CD4-positive, alpha-beta T cell (primary cell): ENCODE results near the gene S100A4. TPM values are rescaled to one million over a fixed set of nuclear protein-coding genes. Genes with fewer than 3 reads are reported as not detected.

Source experiments
- ATAC-seq: fragments of 200-7000 bp; cut with Tn5 transposase; one replicate; pipeline ENCODE4 v1.10.0; 2022; ENCODE audit warnings: mild to moderate bottlenecking; ENCODE audit not compliant: poor library complexity
- CTCF ChIA-PET: fragments of 350-600 bp; sonication (Branson Sonifier 250); formaldehyde crosslinking; loops from one replicate; lab custom pipeline; 2021; ENCODE audit warnings: antibody characterized with exemption, inconsistent platforms; lab: Charles Lee
- POLR2A ChIA-PET: fragments of 350-600 bp; sonication (Branson Sonifier 250); formaldehyde crosslinking; loops from one replicate; lab custom pipeline; 2021; ENCODE audit warnings: antibody characterized with exemption, inconsistent platforms; lab: Charles Lee
- DNase-seq, 14 experiments: peaks; one replicate each; pipeline ENCODE4 v3.0.0-alpha.2; 2013 to 2020; ENCODE audit warnings: mixed read lengths in 2 of 14
- H3K27ac ChIP-seq, 2 donors: one replicate each; pipeline versions ENCODE4 v1.5.1 to v1.7.0; 2013; ENCODE audit warnings: low read length in 2 of 2, low read depth in 1 of 2, mild to moderate bottlenecking in 1 of 2
- H3K27me3 ChIP-seq, 2 experiments: 1 replicate in 1 of 2; 2 replicates in 1 of 2; pipeline versions ENCODE4 v1.6.1 to v1.7.0; 2013; ENCODE audit warnings: low read length in 2 of 2, control low read depth in 1 of 2, mild to moderate bottlenecking in 1 of 2, moderate library complexity in 1 of 2; ENCODE audit not compliant: insufficient read depth in 2 of 2, control insufficient read depth in 1 of 2
- H3K36me3 ChIP-seq: one replicate; pipeline ENCODE4 v1.6.1; 2013; ENCODE audit warnings: low read length, control low read depth; ENCODE audit not compliant: insufficient read depth
- H3K4me1 ChIP-seq: one replicate; pipeline ENCODE4 v1.6.1; 2013; ENCODE audit warnings: low read length, control low read depth; ENCODE audit not compliant: insufficient read depth
- H3K4me3 ChIP-seq: one replicate; pipeline ENCODE4 v1.5.1; 2013; ENCODE audit warnings: mild to moderate bottlenecking, low read length, moderate library complexity
- H3K9me3 ChIP-seq, 2 experiments: 1 replicate in 1 of 2; 2 replicates in 1 of 2; pipeline versions ENCODE4 v1.6.1 to v1.7.0; 2013; ENCODE audit warnings: low read length in 2 of 2, mild to moderate bottlenecking in 2 of 2, control low read depth in 1 of 2, moderate library complexity in 1 of 2; ENCODE audit not compliant: control insufficient read depth in 1 of 2, insufficient read depth in 1 of 2
- H3K27ac Mint-ChIP-seq: one replicate; pipeline ENCODE4 v1.8.0; 2020; ENCODE audit warnings: mixed read lengths
- H3K27me3 Mint-ChIP-seq: one replicate; pipeline ENCODE4 v1.8.0; 2021; ENCODE audit warnings: mixed read lengths
- H3K36me3 Mint-ChIP-seq: one replicate; pipeline ENCODE4 v1.8.0; 2021; ENCODE audit warnings: low read depth, mixed read lengths
- H3K4me1 Mint-ChIP-seq: one replicate; pipeline ENCODE4 v1.8.0; 2021; ENCODE audit warnings: low read depth, mixed read lengths
- H3K4me3 Mint-ChIP-seq: one replicate; pipeline ENCODE4 v1.8.0; 2020; ENCODE audit warnings: mild to moderate bottlenecking, mixed read lengths
- H3K9me3 Mint-ChIP-seq: one replicate; pipeline ENCODE4 v1.8.0; 2020; ENCODE audit warnings: mixed read lengths
- CTCF ChIP-seq: fragments of 200-600 bp; IDR thresholded peaks from one replicate; pipeline ENCODE4 v1.8.0; 2022; ENCODE audit warnings: antibody characterized with exemption, mild to moderate bottlenecking
- intact Hi-C, 2 experiments: fragments of 100-400 bp; cut with DNase I in 1 of 2; cut with micrococcal nuclease in 1 of 2; formaldehyde crosslinking; loops; one replicate each; pipeline versions ENCODE4 v1.15.1 to v1.9.0; 2023 to 2025; cut with DNase I, micrococcal nuclease
- total RNA-seq, 174 experiments: library from RNA in 2 of 174; stranded (reverse) in 2 of 174; gene quantifications; one replicate each; pipeline ENCODE4 v1.2.3 and lab custom pipeline; 2021 to 2026

S100A4 gene
- total RNA-seq, 2 experiments from 2014 or later = 297 to 299 TPM

- H3K36me3 Mint-ChIP-seq = peaks cover 28% of the 10 kb centered on the region
- ATAC-seq (no peak), DNase-seq (no peak)
- H3K4me1 ChIP-seq = peaks cover 62% of the 10 kb centered on the region
- ChIA-PET CTCF (interaction anchor here (0.6 to 1.4 kb wide), 2 partner anchors 15 to 21 kb away, joined by 3 to 5 read pairs; no protein-coding TSS in a partner anchor), POLR2A (interaction anchor here (0.7 to 1.2 kb wide), 2 partner anchors 14 to 16 kb away, joined by 3 read pairs; no protein-coding TSS in a partner anchor)
- H3K27me3 Mint-ChIP-seq = no peaks in the 10 kb centered on the region
- intact Hi-C loops = loop anchor here in 1 of 2 experiments (2.0 to 5.0 kb wide), 2 partner anchors 19 to 84 kb away; partner anchors contain the start of gene CHTOP
- TF ChIP-seq CTCF = no peak
- H3K4me3 ChIP-seq = no peak overlapping the region
- H3K27ac ChIP-seq = no peak overlapping the region
- H3K9me3 Mint-ChIP-seq = no peaks in the 10 kb centered on the region
- H3K36me3 ChIP-seq = peaks cover 20% of the 10 kb centered on the region
- peak overlapping the region; percentile 62 for H3K4me3 Mint-ChIP-seq
- peak overlapping the region; percentile 98 for H3K27ac Mint-ChIP-seq
- H3K4me1 Mint-ChIP-seq = peaks cover 47% of the 10 kb centered on the region
- no peaks in the 10 kb centered on the region for H3K9me3 ChIP-seq
- no peaks in the 10 kb centered on the region for H3K27me3 ChIP-seq
Observed at GRCh38 chr1:153547560-153548551, 2.2 kb upstream of the S100A4 start.

GRCh38 chr1:153546796-153547559, 1.4 kb upstream of the S100A4 start:
- peaks cover 56% of the 10 kb centered on the region for H3K4me1 Mint-ChIP-seq
- H3K27ac Mint-ChIP-seq = peak overlapping the region; percentile 98
- Histone ChIP-seq H3K27me3 (no peaks in the 10 kb centered on the region), H3K36me3 (peaks cover 26% of the 10 kb centered on the region), H3K9me3 (no peaks in the 10 kb centered on the region), H3K4me3 (no peak overlapping the region), H3K4me1 (peaks cover 71% of the 10 kb centered on the region), H3K27ac (peak overlapping the region; percentile 83 to 85)
- peak overlapping the region; percentile 88 for H3K4me3 Mint-ChIP-seq
- no peak for TF ChIP-seq CTCF
- ATAC-seq (no peak), DNase-seq (no peak)
- H3K27me3 Mint-ChIP-seq = no peaks in the 10 kb centered on the region
- H3K36me3 Mint-ChIP-seq = peaks cover 34% of the 10 kb centered on the region
- intact Hi-C loops = loop anchor here in 1 of 2 experiments (2.0 to 5.0 kb wide), 2 partner anchors 20 to 85 kb away; partner anchors contain the start of gene CHTOP
- H3K9me3 Mint-ChIP-seq = no peaks in the 10 kb centered on the region
- CTCF ChIA-PET = interaction anchor here (1.4 to 6.4 kb wide), 2 partner anchors 13 to 22 kb away, joined by 3 to 55 read pairs; partner anchors contain the start of gene S100A6
- POLR2A ChIA-PET = interaction anchor here (2.4 to 4.4 kb wide), 3 partner anchors 13 to 87 kb away, joined by 14 to 246 read pairs (median 40); partner anchors contain the start of genes CHTOP and S100A6

GRCh38 chr1:153546371-153546770, 765 bp upstream of the S100A4 start:
- Histone ChIP-seq H3K9me3 (no peaks in the 10 kb centered on the region), H3K4me3 (peak overlapping the region; percentile 82), H3K36me3 (peaks cover 26% of the 10 kb centered on the region), H3K4me1 (peaks cover 77% of the 10 kb centered on the region), H3K27me3 (no peaks in the 10 kb centered on the region), H3K27ac (peak overlapping the region; percentile 83 to 85)
- ATAC-seq (no peak), DNase-seq (no peak)
- CTCF ChIA-PET = interaction anchor here (0.6 to 6.4 kb wide), 3 partner anchors 13 to 36 kb away, joined by 4 to 55 read pairs (median 7); partner anchors contain the start of gene S100A6
- Mint-ChIP-seq H3K4me1 (peaks cover 62% of the 10 kb centered on the region), H3K9me3 (no peaks in the 10 kb centered on the region), H3K27ac (peak overlapping the region; percentile 98), H3K4me3 (peak overlapping the region; percentile 88), H3K27me3 (no peaks in the 10 kb centered on the region), H3K36me3 (peaks cover 38% of the 10 kb centered on the region)
- POLR2A ChIA-PET = interaction anchor here (1.3 to 4.4 kb wide), 4 partner anchors 12 to 237 kb away, joined by 3 to 246 read pairs (median 27); partner anchors contain the start of genes CHTOP and S100A6
- no peak for TF ChIP-seq CTCF
- intact Hi-C loops = loop anchor here in 1 of 2 experiments (2.0 to 5.0 kb wide), 2 partner anchors 20 to 86 kb away; partner anchors contain the start of gene CHTOP
